Measurements from ENCODE around the gene XPR1.

DNA sequence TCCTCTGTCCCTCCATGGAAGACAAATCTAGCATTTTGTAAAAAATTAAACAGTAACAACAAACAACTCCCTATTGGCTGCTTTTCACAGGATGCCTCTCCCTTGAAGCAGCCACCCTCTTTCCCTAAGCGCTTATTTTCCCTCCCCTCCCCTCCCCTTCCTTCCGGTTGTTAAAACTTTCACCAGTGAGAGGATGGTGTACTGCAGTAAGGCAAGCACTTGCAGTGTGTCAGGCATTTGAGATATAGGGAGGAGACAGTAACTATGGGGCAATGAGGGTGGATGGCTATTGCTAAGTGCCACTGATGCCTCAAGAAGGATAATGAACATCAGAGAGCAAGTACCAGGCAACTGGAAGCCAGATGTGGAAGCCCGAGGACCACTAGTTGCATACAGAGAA is 261.8 kb downstream of the XPR1 start:
- TF ChIP-seq, protein P1, sequence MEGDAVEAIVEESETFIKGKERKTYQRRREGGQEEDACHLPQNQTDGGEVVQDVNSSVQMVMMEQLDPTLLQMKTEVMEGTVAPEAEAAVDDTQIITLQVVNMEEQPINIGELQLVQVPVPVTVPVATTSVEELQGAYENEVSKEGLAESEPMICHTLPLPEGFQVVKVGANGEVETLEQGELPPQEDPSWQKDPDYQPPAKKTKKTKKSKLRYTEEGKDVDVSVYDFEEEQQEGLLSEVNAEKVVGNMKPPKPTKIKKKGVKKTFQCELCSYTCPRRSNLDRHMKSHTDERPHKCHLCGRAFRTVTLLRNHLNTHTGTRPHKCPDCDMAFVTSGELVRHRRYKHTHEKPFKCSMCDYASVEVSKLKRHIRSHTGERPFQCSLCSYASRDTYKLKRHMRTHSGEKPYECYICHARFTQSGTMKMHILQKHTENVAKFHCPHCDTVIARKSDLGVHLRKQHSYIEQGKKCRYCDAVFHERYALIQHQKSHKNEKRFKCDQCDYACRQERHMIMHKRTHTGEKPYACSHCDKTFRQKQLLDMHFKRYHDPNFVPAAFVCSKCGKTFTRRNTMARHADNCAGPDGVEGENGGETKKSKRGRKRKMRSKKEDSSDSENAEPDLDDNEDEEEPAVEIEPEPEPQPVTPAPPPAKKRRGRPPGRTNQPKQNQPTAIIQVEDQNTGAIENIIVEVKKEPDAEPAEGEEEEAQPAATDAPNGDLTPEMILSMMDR (IDR thresholded peaks at IDR 0.05) = no peak
- TF ChIP-seq POLR2A (IDR thresholded peaks at IDR 0.05) = no peak
